NCI-H146 treated with DMSO at 0.1 percent for 48 hours (cell line): ENCODE data around the gene MMS19.
A peak's percentile ranks its signal among the peaks of the same experiment; 100 is the strongest.
"Not testable (repeated sequence)": the region's sequence is repeated elsewhere in the genome, so short reads cannot be mapped to it uniquely, and the experiment has no call there.

Experiments used
- DNase-seq: peaks from one replicate; lab custom pipeline; 2025; ENCODE audit not compliant: unreplicated experiment; lab: John Stamatoyannopoulos, UW

The MMS19 gene

DNA sequence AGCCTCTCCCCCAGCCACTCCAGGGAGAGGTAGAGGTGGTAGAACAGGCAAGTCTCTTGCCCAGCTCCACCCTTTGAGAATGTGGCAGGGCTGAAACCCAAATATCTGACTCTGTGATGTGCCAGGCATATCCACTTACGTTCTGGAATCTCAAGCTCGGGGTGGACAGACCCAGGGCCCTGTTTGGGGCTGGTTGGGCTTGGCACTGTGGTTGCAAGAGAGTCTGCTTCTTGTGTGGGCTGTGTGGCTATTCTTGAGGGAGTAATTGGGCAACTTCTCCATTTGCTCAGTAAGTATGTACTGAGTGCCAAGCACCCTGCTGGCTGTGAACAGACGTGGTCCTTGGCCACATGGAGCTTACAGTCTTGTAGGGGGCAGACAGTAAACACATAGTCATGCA lies 5.2 kb upstream of the MMS19 start:
- DNase-seq, result no peak

DNA sequence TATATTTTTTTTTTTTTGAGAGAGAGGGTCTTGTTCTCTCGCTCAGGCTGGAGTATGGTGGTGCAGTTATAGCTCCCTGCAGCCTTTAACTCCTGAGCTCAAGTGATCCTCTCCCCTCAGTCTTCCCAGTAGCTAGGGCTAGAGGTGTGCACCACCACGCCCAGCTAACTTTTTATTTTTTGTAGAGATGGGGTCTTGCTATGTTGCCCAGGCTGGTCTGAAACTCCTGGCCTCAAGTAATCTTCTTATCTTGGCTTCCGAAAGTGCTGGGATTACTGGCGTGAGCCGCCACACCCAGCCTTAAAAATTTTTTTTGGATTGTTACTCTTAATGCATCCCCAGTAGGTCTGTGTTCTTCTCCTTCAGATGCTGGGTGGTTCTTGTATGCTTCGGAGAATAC lies 4.7 kb upstream of the MMS19 start:
- no peak for DNase-seq

GRCh38 chr10:97500297-97500575 lies 2.0 kb upstream of the MMS19 start:
- no peak for DNase-seq

GRCh38 chr10:97499561-97500296 lies 1.5 kb upstream of the MMS19 start:
- DNase-seq, result no peak

DNA sequence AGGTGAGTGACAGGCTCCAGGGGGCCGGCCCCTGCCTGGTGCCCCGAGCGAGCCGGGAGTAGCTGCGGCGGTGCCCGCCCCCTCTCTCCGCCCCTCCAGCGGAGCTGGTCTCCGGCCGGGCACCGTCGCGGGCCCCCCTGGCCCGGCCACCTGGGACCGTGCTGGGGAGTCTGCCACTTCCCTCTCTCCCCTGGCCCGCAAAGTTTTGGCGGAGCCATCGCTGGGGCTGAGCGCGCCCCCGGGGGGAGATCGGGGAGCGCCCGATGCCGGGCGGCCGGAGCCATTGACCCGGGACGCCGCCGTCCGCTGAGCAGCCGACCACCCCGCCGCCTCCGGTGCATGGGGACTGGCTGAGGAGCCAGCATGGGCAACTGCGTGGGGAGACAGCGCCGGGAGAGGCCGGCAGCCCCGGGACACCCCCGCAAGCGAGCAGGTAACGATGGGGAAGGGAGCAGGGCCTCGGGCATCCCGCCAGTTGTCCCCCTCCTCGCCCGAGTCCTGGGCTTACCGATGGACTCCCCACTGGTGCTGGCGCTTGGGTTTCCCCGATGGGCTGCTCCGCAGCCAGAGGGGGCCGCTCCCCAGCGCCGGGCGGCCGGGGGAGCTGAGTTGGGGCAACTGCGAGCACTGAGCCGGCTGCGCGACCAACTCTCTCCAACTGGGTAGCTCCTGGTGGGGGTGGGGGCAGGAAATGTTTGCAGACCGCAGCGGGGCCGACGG lies 779 bp upstream of the MMS19 start, which contains the start of gene UBTD1:
Gene UBTD1 (plus strand): TSS at position 84 of the 720 bp plus-strand sequence. CDS start 280 bp downstream, at position 364.
- peak; percentile 9 for DNase-seq

DNA sequence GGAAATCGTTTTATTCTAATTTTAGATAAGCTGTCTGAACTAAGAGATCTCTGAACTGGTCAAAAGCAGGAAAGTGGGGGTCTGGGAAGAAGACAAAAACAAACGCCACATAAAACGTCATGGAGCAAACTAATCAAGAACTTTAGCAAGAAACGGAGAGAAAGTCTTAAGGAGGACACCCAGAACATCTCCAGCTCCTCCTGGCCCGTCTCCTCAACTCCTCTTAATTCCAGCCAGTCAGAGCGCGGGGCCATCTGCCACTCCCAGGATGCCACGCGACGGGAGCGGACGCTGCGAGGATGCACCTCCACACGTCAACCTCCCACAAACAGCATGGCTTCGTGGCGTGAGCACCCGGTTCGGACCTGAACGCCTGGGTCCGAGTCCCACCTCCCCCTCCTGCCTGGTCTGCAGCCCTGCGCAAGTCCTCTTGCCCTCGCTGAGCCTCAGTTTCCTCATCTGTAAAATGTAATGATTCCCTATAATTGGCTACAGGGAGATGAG lies 598 bp downstream of the MMS19 start:
- DNase-seq, result peak; percentile 71

DNA sequence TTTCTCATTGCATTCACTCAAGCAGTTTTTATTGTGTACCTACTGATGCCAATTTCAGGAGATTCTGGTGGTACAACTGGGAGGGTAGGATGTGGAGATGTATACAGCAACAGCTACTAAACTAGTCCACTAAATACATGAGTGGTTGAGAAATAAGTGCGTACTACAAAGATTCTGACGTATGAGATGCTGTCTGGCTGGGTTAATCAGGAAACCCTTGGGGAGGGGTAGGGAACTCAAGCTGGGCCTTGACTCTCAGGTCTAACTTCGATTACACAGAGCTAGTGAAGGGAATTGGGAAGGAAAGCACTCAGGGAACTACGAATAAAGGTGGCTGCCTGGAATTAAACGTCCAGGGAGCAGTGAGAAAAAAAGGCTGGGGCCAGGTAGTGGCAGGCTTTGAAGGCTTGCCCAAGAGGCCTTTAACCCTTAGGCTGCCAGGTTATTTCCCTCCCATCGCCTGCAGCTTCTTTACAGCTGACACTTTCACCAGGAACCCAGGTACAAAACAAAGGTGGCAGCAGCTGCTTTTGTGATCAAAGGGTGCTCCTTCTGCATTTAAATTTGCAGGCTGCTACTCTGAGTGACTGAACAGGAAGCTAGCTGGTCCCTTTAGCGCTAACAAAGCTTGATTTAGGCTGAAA lies 3.2 kb downstream of the MMS19 start:
- DNase-seq, result no peak

- DNase-seq, result no peak
Measured at GRCh38 chr10:97494151-97494550, 4.1 kb downstream of the MMS19 start.

DNA sequence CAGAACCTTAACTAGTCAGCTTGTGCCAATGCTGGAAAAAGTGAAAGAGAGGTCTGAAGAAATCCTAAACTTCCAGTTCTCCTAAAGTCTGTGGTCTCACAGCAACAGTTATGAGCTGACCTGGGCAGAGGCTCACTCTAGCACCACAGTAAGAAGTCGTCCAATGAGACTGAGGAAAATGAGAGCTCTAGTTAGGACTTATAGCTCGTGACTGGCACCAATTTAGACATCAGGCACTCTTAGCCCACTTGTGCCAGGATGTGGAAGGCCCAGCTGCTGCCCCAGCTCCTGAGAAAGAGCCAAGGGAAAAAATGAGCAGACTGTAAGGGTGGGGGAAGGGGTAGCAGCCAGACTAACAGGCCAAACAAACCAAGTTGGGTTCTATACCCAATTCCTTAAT lies 7.6 kb downstream of the MMS19 start:
- no peak for DNase-seq

GRCh38 chr10:97485647-97486281 lies 12.5 kb downstream of the MMS19 start:
- no peak for DNase-seq

GRCh38 chr10:97483921-97484320 lies 14.3 kb downstream of the MMS19 start:
- DNase-seq, result no peak

DNA sequence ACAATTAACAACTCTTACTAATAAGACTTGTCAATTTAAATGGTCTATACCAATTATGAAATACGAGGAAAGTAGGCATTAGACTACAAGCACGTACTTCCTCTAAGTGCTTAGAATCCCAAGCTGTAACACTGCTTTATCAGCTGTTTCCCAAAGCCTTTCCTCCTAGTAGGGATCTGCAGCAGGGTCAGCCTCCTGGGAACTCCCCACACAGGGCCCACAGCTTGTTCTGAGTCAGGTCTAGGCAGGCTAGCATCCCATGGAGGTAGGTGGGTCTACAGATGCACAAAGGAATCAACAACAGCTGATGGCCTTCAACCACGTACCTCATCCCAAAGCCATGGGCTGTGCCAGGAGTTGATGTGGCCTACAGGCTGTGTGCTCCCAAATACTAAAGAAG lies 14.7 kb downstream of the MMS19 start:
- no peak for DNase-seq

DNA sequence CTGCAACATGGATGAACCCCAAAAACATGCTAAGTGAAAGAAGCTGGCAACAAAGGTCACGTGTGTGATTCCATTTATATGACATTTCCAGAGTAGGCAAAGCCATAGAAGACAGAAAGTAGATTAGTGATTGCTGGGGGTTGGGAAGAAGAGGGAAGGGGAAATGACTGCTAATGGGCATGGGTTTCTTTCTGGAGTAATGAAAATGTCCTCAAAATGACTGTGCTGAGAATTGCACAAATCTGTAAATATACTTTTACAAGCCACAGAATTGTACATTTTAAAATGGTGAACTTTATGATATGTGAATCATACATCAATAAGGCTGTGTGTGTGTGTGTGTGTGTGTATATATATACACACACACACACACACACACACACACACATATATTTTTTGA lies 15.8 kb downstream of the MMS19 start:
- DNase-seq, result no peak

GRCh38 chr10:97481071-97481470 lies 17.2 kb downstream of the MMS19 start:
- DNase-seq, result no peak

DNA sequence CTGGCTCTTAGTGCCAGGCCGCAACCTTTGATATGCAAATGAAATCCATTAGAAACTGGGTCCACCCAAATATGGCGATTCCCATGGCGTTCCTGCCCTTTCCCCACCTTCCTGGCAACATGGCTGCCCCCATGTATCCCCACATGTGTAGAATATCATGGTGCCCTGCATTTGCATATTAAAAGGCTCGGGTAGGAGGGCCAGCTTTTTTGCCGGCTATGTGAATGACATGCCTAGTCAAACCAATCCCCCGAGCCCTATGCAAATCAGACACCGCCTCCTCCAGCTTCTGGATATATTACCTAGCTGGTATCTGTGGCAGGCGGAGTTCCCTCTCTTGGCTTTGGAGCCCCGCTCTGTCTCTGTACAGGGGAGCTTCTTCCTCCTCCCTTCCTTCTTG lies 18.3 kb downstream of the MMS19 start:
- DNase-seq, result no peak

- not testable (repeated sequence) for DNase-seq
Measured at GRCh38 chr10:97479410-97479809, 18.8 kb downstream of the MMS19 start.

DNA sequence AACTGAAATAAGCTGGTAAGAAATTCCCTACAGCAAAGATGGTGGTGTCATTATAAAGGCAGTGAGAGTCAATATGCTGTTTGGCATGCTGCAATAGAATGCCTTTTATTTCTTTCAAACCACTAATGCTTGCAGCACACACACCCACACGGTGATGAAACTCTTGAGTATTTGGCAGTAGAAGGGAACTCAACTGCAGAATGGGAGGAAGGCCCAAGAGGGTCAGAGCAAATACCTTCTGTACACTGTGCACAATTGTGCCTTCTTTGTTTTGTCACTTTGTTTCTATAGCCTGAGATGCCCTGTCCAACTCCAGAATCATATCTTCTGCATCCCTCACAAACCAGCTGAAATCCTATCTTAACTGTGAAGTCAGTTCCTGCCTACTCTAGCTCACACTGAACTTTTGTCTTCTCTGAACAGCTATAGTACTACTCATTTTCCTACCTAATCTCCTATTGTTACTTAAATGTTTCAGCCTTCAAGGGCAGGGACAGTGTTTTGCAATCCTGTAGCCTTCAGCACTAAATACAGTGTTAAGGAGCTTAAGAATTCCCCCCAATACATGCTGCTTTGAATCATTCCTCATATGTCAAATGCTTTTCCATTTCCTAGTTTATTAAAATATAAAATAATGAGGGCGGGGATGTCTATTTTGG lies 22.2 kb downstream of the MMS19 start:
- DNase-seq, result no peak

DNA sequence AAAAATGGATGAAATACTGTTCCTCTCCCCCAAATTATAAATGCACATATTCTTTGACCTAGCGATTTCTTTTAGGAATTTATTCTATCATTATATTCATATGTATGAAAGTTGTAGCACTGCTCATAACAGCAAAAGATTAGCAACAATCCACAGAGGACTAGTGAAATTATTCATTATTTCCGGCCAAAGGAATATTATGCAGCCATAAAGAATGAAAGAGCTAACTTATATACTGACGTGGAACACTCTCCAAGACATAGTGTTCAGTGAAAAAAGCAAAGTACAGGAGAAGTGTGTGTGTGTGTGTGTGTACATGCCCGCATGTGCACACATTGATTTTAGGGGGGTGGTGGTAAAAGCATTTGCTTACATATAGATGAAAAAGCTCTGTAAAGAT lies 23.3 kb downstream of the MMS19 start:
- no peak for DNase-seq

GRCh38 chr10:97468781-97469180 lies 29.4 kb downstream of the MMS19 start:
- not testable (repeated sequence) for DNase-seq

DNA sequence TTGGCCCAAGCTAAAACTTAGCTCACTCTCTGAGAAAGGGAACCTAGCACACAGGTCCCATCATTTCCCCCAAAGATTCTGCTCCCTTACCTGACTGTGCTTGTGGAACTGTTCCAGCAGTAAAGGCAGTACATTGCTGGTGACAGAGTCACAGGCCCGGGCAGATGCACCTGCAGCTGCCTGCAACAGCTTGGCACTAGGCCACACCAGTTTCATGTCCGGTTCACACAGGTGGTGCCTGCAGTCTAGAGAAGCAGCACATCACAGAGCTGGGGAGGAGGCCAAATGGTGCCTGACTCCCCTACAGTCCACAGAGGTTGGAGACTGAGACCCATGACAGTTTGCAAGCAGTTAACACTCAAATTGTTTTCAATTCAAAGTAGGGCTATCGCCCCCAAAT lies 30.1 kb downstream of the MMS19 start:
- no peak for DNase-seq

GRCh38 chr10:97466755-97467154 lies 31.5 kb downstream of the MMS19 start:
- no peak for DNase-seq
